Measurements from ENCODE around the gene MOB3A. TPM values are rescaled to one million over a fixed set of nuclear protein-coding genes. Genes with fewer than 3 reads are reported as not detected.

MOB3A gene
- polyA plus RNA-seq, 1 of the 3 experiments (the other 2 are of a cell fraction): 24.1 TPM

DNA sequence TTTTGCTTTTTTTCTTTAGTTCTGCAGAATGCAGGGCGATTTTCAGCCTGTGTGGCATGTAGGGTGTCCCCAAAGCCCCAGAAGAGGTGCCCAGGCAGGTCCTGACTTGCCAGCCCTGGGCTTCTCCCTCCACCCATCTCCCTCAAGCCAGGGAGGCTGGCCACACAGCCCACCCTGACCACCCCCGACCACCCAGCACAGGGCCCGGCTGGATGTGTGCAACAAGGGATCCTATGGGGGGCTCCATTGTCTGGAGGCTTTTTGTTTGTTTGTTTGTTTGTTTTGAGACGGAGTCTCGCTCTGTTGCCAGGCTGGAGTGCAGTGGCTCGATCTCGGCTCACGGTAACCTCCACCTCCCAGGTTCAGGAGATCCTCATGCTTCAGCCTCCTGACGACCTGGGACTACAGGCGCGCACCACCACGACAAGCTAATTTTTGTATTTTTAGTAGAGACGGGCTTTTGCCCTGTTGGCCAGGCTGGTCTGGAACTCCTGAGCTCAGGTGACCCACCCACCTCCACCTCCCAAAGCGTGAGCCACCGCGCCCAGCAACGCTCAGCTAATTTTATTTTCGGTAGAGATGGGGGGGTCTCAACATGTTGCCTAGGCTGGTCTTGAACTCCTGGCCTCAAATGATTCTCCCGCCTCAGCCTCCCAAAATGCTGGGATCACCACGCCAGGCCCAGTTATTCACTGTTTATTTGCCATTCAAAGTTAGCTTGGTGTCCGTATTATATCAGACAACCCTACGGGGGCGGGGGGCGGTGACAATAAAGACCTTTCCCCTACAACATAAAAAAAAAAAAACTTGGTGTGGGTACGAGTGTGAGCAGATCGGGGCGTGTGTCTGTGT lies 37.3 kb downstream of the MOB3A start (continued):
- TF ChIP-seq, protein P1, sequence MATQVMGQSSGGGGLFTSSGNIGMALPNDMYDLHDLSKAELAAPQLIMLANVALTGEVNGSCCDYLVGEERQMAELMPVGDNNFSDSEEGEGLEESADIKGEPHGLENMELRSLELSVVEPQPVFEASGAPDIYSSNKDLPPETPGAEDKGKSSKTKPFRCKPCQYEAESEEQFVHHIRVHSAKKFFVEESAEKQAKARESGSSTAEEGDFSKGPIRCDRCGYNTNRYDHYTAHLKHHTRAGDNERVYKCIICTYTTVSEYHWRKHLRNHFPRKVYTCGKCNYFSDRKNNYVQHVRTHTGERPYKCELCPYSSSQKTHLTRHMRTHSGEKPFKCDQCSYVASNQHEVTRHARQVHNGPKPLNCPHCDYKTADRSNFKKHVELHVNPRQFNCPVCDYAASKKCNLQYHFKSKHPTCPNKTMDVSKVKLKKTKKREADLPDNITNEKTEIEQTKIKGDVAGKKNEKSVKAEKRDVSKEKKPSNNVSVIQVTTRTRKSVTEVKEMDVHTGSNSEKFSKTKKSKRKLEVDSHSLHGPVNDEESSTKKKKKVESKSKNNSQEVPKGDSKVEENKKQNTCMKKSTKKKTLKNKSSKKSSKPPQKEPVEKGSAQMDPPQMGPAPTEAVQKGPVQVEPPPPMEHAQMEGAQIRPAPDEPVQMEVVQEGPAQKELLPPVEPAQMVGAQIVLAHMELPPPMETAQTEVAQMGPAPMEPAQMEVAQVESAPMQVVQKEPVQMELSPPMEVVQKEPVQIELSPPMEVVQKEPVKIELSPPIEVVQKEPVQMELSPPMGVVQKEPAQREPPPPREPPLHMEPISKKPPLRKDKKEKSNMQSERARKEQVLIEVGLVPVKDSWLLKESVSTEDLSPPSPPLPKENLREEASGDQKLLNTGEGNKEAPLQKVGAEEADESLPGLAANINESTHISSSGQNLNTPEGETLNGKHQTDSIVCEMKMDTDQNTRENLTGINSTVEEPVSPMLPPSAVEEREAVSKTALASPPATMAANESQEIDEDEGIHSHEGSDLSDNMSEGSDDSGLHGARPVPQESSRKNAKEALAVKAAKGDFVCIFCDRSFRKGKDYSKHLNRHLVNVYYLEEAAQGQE (IDR thresholded peaks at IDR 0.05; ENCODE audit: low read depth, low read length): no peak
- TF ChIP-seq JUND (IDR thresholded peaks at IDR 0.05): no peak
- no peak for TF ChIP-seq SMC3 (IDR thresholded peaks at IDR 0.05; ENCODE audit: low read depth, low read length)
- TF ChIP-seq, protein P2, sequence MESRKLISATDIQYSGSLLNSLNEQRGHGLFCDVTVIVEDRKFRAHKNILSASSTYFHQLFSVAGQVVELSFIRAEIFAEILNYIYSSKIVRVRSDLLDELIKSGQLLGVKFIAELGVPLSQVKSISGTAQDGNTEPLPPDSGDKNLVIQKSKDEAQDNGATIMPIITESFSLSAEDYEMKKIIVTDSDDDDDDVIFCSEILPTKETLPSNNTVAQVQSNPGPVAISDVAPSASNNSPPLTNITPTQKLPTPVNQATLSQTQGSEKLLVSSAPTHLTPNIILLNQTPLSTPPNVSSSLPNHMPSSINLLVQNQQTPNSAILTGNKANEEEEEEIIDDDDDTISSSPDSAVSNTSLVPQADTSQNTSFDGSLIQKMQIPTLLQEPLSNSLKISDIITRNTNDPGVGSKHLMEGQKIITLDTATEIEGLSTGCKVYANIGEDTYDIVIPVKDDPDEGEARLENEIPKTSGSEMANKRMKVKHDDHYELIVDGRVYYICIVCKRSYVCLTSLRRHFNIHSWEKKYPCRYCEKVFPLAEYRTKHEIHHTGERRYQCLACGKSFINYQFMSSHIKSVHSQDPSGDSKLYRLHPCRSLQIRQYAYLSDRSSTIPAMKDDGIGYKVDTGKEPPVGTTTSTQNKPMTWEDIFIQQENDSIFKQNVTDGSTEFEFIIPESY (IDR thresholded peaks at IDR 0.05; ENCODE audit: borderline replicate concordance, low read depth): no peak
- no peak for TF ChIP-seq NFIC (IDR thresholded peaks at IDR 0.05; ENCODE audit: borderline replicate concordance)
- no peak for TF ChIP-seq POLR2AphosphoS5 (IDR thresholded peaks at IDR 0.05; ENCODE audit: low read depth, low read length)

- Histone ChIP-seq H3K36me3 (replicated peaks in 1 of 2; ENCODE audit: control insufficient read depth in 1 of 2, insufficient read depth in 2 of 2, low read length in 1 of 2) (no peaks in the 10 kb centered on the region), H3K9ac (no peak overlapping the region), H3K79me2 (ENCODE audit: insufficient read depth) (no peaks in the 10 kb centered on the region; the same call in 1 of the 2 replicates), H3K9me2 (no peaks in the 10 kb centered on the region), H3K9me3 (no peaks in the 10 kb centered on the region), H3K4me1 (ENCODE audit: control insufficient read depth in 1 of 2, insufficient read depth in 2 of 2, low read depth in 1 of 2, low read length in 1 of 2) (peaks cover 36 to 52% of the 10 kb centered on the region in 2 experiments; a peak in 3 of 4 replicates), H3K4me2 (no peak overlapping the region), H4K20me1 (ENCODE audit: insufficient read depth) (no peaks in the 10 kb centered on the region), H3F3A (replicated peaks; ENCODE audit: insufficient read depth) (peaks cover 22% of the 10 kb centered on the region), H3K4me3 (ENCODE audit: low read depth in 2 of 2, low read length in 1 of 2) (no peak overlapping the region), H3K27ac (ENCODE audit: low read depth in 2 of 2, low read length in 1 of 2) (peak overlapping the region; percentile 48 to 97; a peak in 3 of 4 replicates), H3K27me3 (ENCODE audit: insufficient read depth) (no peaks in the 10 kb centered on the region), H2AFZ (ENCODE audit: low read depth) (no peak overlapping the region)
- WGBS (ENCODE audit: low lambda C conversion rate): 100% methylated on average over 12 of the region's 23 CpGs
- CTCF ChIA-PET: interaction anchor here (1.0 to 1.8 kb wide), 2 partner anchors 12 to 38 kb away, joined by 3 to 6 read pairs; no protein-coding TSS in a partner anchor
- no peak for DNase-seq
- no peak for TF ChIP-seq IRF3 (IDR thresholded peaks at IDR 0.05; ENCODE audit: low read depth, low read length)
- TF ChIP-seq MAX (IDR thresholded peaks at IDR 0.05; ENCODE audit: low read depth): no peak
- no peak for TF ChIP-seq ELF1 (IDR thresholded peaks at IDR 0.05)
- TF ChIP-seq EZH2phosphoT487 (IDR thresholded peaks at IDR 0.05; ENCODE audit: borderline replicate concordance, low read depth): no peak
- TF ChIP-seq RAD21 (IDR thresholded peaks at IDR 0.05; ENCODE audit: low read length): no peak
- TF ChIP-seq NFIC (IDR thresholded peaks at IDR 0.05; ENCODE audit: borderline replicate concordance): no peak
- no peak for TF ChIP-seq RFX5 (IDR thresholded peaks at IDR 0.05; ENCODE audit: low read length)
- TF ChIP-seq NRF1 (IDR thresholded peaks at IDR 0.05; ENCODE audit: low read depth, low read length): no peak
- no peak for TF ChIP-seq FOXM1 (IDR thresholded peaks at IDR 0.05; ENCODE audit: low read depth)
- no peak for TF ChIP-seq TCF12 (IDR thresholded peaks at IDR 0.05)
- TF ChIP-seq GABPA (IDR thresholded peaks at IDR 0.05; ENCODE audit: low read depth): no peak
- TF ChIP-seq GATA2 (CRISPR knock-in tag; IDR thresholded peaks at IDR 0.05): no peak
- no peak for TF ChIP-seq TAF1 (IDR thresholded peaks at IDR 0.05; ENCODE audit: borderline replicate concordance, low read depth, low read length)
- TF ChIP-seq EP300 (IDR thresholded peaks at IDR 0.05; ENCODE audit: borderline replicate concordance in 1 of 2, low read depth in 1 of 2, low read length in 1 of 2): no peak
- TF ChIP-seq, protein P3, sequence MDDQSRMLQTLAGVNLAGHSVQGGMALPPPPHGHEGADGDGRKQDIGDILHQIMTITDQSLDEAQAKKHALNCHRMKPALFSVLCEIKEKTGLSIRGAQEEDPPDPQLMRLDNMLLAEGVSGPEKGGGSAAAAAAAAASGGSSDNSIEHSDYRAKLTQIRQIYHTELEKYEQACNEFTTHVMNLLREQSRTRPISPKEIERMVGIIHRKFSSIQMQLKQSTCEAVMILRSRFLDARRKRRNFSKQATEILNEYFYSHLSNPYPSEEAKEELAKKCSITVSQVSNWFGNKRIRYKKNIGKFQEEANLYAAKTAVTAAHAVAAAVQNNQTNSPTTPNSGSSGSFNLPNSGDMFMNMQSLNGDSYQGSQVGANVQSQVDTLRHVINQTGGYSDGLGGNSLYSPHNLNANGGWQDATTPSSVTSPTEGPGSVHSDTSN (IDR thresholded peaks at IDR 0.05): no peak
- POLR2A ChIA-PET: no interaction called here
Measured at GRCh38 chr19:2057484-2058469, 38.3 kb downstream of the MOB3A start.
